ENCODE results near the gene PPP1R12B. TPM values are rescaled to one million over a fixed set of nuclear protein-coding genes. Genes with fewer than 3 reads are reported as not detected.
"Not testable (repeated sequence)": the region's sequence is repeated elsewhere in the genome, so short reads cannot be mapped to it uniquely, and the experiment has no call there.

Gene PPP1R12B
- total and polyA plus RNA-seq, 4 donors = 31.1 to 47.0 (median 39.2) TPM

GRCh38 chr1:202616355-202616915 is 267.9 kb downstream of the PPP1R12B start:
- no peak for DNase-seq (ENCODE audit: low read depth in 4 of 6, low spot score in 6 of 6)
- Histone ChIP-seq H3K9me3 (ENCODE audit: control insufficient read depth, insufficient read depth, low read length) (no peaks in the 10 kb centered on the region), H3K27ac (ENCODE audit: low read depth, low read length) (peak overlapping the region; percentile 1), H3K4me3 (ENCODE audit: low read depth, low read length) (no peak overlapping the region), H3K36me3 (ENCODE audit: control insufficient read depth, insufficient read depth, low read length) (peaks cover 2% of the 10 kb centered on the region), H3K4me1 (ENCODE audit: control insufficient read depth, insufficient read depth, low read length) (peaks cover 38% of the 10 kb centered on the region), H3K27me3 (ENCODE audit: control insufficient read depth, insufficient read depth, low read length) (no peaks in the 10 kb centered on the region)
- WGBS (ENCODE audit: insufficient coverage) = 81% methylated on average over 13 of the region's 13 CpGs

- DNase-seq (ENCODE audit: low read depth in 4 of 6, low spot score in 6 of 6) = peak in 2 of 6 donors; percentile 35 to 60
- not testable (repeated sequence) for H3K9me3 ChIP-seq (ENCODE audit: control insufficient read depth, insufficient read depth, low read length); H3K27me3 ChIP-seq (ENCODE audit: control insufficient read depth, insufficient read depth, low read length); H3K36me3 ChIP-seq (ENCODE audit: control insufficient read depth, insufficient read depth, low read length); H3K27ac ChIP-seq (ENCODE audit: low read depth, low read length); H3K4me3 ChIP-seq (ENCODE audit: low read depth, low read length)
- 12% methylated on average over 10 of the region's 11 CpGs for WGBS (ENCODE audit: insufficient coverage)
- H3K4me1 ChIP-seq (ENCODE audit: control insufficient read depth, insufficient read depth, low read length) = peaks cover 49% of the 10 kb centered on the region
Observed at GRCh38 chr1:202619012-202619411, 270.5 kb downstream of the PPP1R12B start.

- 100% methylated on average over 1 of the region's 2 CpGs for WGBS (ENCODE audit: insufficient coverage)
Observed at GRCh38 chr1:202619505-202619904, 271.0 kb downstream of the PPP1R12B start.

GRCh38 chr1:202620036-202620435 is 271.5 kb downstream of the PPP1R12B start:
- not testable (repeated sequence) for DNase-seq (ENCODE audit: low read depth in 4 of 6, low spot score in 6 of 6); H3K27ac ChIP-seq (ENCODE audit: low read depth, low read length); H3K9me3 ChIP-seq (ENCODE audit: control insufficient read depth, insufficient read depth, low read length); H3K4me3 ChIP-seq (ENCODE audit: low read depth, low read length); H3K36me3 ChIP-seq (ENCODE audit: control insufficient read depth, insufficient read depth, low read length); H3K27me3 ChIP-seq (ENCODE audit: control insufficient read depth, insufficient read depth, low read length)
- H3K4me1 ChIP-seq (ENCODE audit: control insufficient read depth, insufficient read depth, low read length) = peaks cover 43% of the 10 kb centered on the region
- 100% methylated on average over 1 of the region's 2 CpGs for WGBS (ENCODE audit: insufficient coverage)

More at GRCh38 chr1:202619505-202619904, 271.0 kb downstream of the PPP1R12B start:
- H3K27ac ChIP-seq (ENCODE audit: low read depth, low read length) = no peak overlapping the region
- peaks cover 48% of the 10 kb centered on the region for H3K4me1 ChIP-seq (ENCODE audit: control insufficient read depth, insufficient read depth, low read length)
- DNase-seq (ENCODE audit: low read depth in 4 of 6, low spot score in 6 of 6) = no peak
- H3K9me3 ChIP-seq (ENCODE audit: control insufficient read depth, insufficient read depth, low read length) = no peaks in the 10 kb centered on the region
- H3K27me3 ChIP-seq (ENCODE audit: control insufficient read depth, insufficient read depth, low read length) = no peaks in the 10 kb centered on the region
- H3K36me3 ChIP-seq (ENCODE audit: control insufficient read depth, insufficient read depth, low read length) = no peaks in the 10 kb centered on the region
- H3K4me3 ChIP-seq (ENCODE audit: low read depth, low read length) = no peak overlapping the region

- no peak for DNase-seq (ENCODE audit: low read depth in 4 of 6, low spot score in 6 of 6)
- Histone ChIP-seq H3K27me3 (ENCODE audit: control insufficient read depth, insufficient read depth, low read length) (no peaks in the 10 kb centered on the region), H3K36me3 (ENCODE audit: control insufficient read depth, insufficient read depth, low read length) (peaks cover 3% of the 10 kb centered on the region), H3K4me1 (ENCODE audit: control insufficient read depth, insufficient read depth, low read length) (peaks cover 38% of the 10 kb centered on the region), H3K4me3 (ENCODE audit: low read depth, low read length) (no peak overlapping the region), H3K9me3 (ENCODE audit: control insufficient read depth, insufficient read depth, low read length) (no peaks in the 10 kb centered on the region), H3K27ac (ENCODE audit: low read depth, low read length) (no peak overlapping the region)
- 100% methylated on average over 1 of the region's 3 CpGs for WGBS (ENCODE audit: insufficient coverage)
Observed at GRCh38 chr1:202621446-202621845, 272.9 kb downstream of the PPP1R12B start.

- 77% methylated on average over 7 of the region's 8 CpGs for WGBS (ENCODE audit: insufficient coverage)
- no peak for DNase-seq (ENCODE audit: low read depth in 4 of 6, low spot score in 6 of 6)
- Histone ChIP-seq H3K4me1 (ENCODE audit: control insufficient read depth, insufficient read depth, low read length) (peaks cover 33% of the 10 kb centered on the region), H3K27me3 (ENCODE audit: control insufficient read depth, insufficient read depth, low read length) (no peaks in the 10 kb centered on the region), H3K9me3 (ENCODE audit: control insufficient read depth, insufficient read depth, low read length) (no peaks in the 10 kb centered on the region), H3K36me3 (ENCODE audit: control insufficient read depth, insufficient read depth, low read length) (peaks cover 3% of the 10 kb centered on the region), H3K27ac (ENCODE audit: low read depth, low read length) (no peak overlapping the region), H3K4me3 (ENCODE audit: low read depth, low read length) (no peak overlapping the region)
Observed at GRCh38 chr1:202622388-202622787, 273.9 kb downstream of the PPP1R12B start.

GRCh38 chr1:202623075-202623474 is 274.6 kb downstream of the PPP1R12B start:
- Histone ChIP-seq H3K27me3 (ENCODE audit: control insufficient read depth, insufficient read depth, low read length) (no peaks in the 10 kb centered on the region), H3K9me3 (ENCODE audit: control insufficient read depth, insufficient read depth, low read length) (no peaks in the 10 kb centered on the region), H3K27ac (ENCODE audit: low read depth, low read length) (no peak overlapping the region), H3K36me3 (ENCODE audit: control insufficient read depth, insufficient read depth, low read length) (peaks cover 3% of the 10 kb centered on the region), H3K4me3 (ENCODE audit: low read depth, low read length) (no peak overlapping the region), H3K4me1 (ENCODE audit: control insufficient read depth, insufficient read depth, low read length) (peaks cover 32% of the 10 kb centered on the region)
- WGBS (ENCODE audit: insufficient coverage) = 45% methylated on average over 5 of the region's 7 CpGs
- no peak for DNase-seq (ENCODE audit: low read depth in 4 of 6, low spot score in 6 of 6)

GRCh38 chr1:202623476-202623875 is 275.0 kb downstream of the PPP1R12B start:
- H3K4me1 ChIP-seq (ENCODE audit: control insufficient read depth, insufficient read depth, low read length) = peaks cover 28% of the 10 kb centered on the region
- H3K27ac ChIP-seq (ENCODE audit: low read depth, low read length); H3K36me3 ChIP-seq (ENCODE audit: control insufficient read depth, insufficient read depth, low read length); H3K27me3 ChIP-seq (ENCODE audit: control insufficient read depth, insufficient read depth, low read length); H3K4me3 ChIP-seq (ENCODE audit: low read depth, low read length); DNase-seq (ENCODE audit: low read depth in 4 of 6, low spot score in 6 of 6); H3K9me3 ChIP-seq (ENCODE audit: control insufficient read depth, insufficient read depth, low read length): not testable (repeated sequence)
- WGBS (ENCODE audit: insufficient coverage) = 75% methylated on average over 4 of the region's 12 CpGs

- WGBS (ENCODE audit: insufficient coverage) = 90% methylated on average over 7 of the region's 7 CpGs
- Histone ChIP-seq H3K27me3 (ENCODE audit: control insufficient read depth, insufficient read depth, low read length) (no peaks in the 10 kb centered on the region), H3K9me3 (ENCODE audit: control insufficient read depth, insufficient read depth, low read length) (no peaks in the 10 kb centered on the region), H3K4me3 (ENCODE audit: low read depth, low read length) (no peak overlapping the region), H3K4me1 (ENCODE audit: control insufficient read depth, insufficient read depth, low read length) (peaks cover 21% of the 10 kb centered on the region), H3K27ac (ENCODE audit: low read depth, low read length) (no peak overlapping the region), H3K36me3 (ENCODE audit: control insufficient read depth, insufficient read depth, low read length) (peaks cover 3% of the 10 kb centered on the region)
- DNase-seq (ENCODE audit: low read depth in 4 of 6, low spot score in 6 of 6) = no peak
Observed at GRCh38 chr1:202624088-202624780, 275.7 kb downstream of the PPP1R12B start.

GRCh38 chr1:202624781-202625108 is 276.2 kb downstream of the PPP1R12B start:
- H3K36me3 ChIP-seq (ENCODE audit: control insufficient read depth, insufficient read depth, low read length) = peaks cover 3% of the 10 kb centered on the region
- H3K4me1 ChIP-seq (ENCODE audit: control insufficient read depth, insufficient read depth, low read length) = peaks cover 20% of the 10 kb centered on the region
- H3K9me3 ChIP-seq (ENCODE audit: control insufficient read depth, insufficient read depth, low read length) = no peaks in the 10 kb centered on the region
- 93% methylated on average over 1 of the region's 1 CpG for WGBS (ENCODE audit: insufficient coverage)
- no peak overlapping the region for H3K27ac ChIP-seq (ENCODE audit: low read depth, low read length)
- no peak overlapping the region for H3K4me3 ChIP-seq (ENCODE audit: low read depth, low read length)
- no peak for DNase-seq (ENCODE audit: low read depth in 4 of 6, low spot score in 6 of 6)
- no peaks in the 10 kb centered on the region for H3K27me3 ChIP-seq (ENCODE audit: control insufficient read depth, insufficient read depth, low read length)
